B cell (primary cell): ENCODE data around the gene FLII. TPM values are rescaled to one million over a fixed set of nuclear protein-coding genes. Genes with fewer than 3 reads are reported as not detected.
A peak's percentile ranks its signal among the peaks of the same experiment; 100 is the strongest.

Experiments used
- ATAC-seq: fragments of 200-7000 bp; cut with Tn5 transposase; one replicate; pipeline ENCODE4 v1.10.0; 2021; ENCODE audit warnings: low read depth, mild to moderate bottlenecking, moderate number of reproducible peaks, moderate library complexity
- CTCF ChIA-PET: fragments of 350-600 bp; sonication (Branson Sonifier 250); formaldehyde crosslinking; loops from one replicate; lab custom pipeline; 2021; ENCODE audit warnings: antibody characterized with exemption, inconsistent platforms; lab: Charles Lee
- POLR2A ChIA-PET: fragments of 350-600 bp; sonication (Branson Sonifier 250); formaldehyde crosslinking; loops from one replicate; lab custom pipeline; 2021; ENCODE audit warnings: antibody characterized with exemption; lab: Charles Lee
- DNase-seq: peaks from one replicate; pipeline ENCODE4 v3.0.0; 2013
- H2AFZ ChIP-seq: 2 replicates; pipeline ENCODE4 v1.6.1; 2012; ENCODE audit warnings: mild to moderate bottlenecking, low read depth, low read length; ENCODE audit not compliant: insufficient read depth, poor library complexity, severe bottlenecking
- H3K27ac ChIP-seq, 2 donors: 1 replicate in 1 of 2; 2 replicates in 1 of 2; pipeline ENCODE4 v1.5.1; 2012 to 2013; ENCODE audit warnings: low read length in 2 of 2, mild to moderate bottlenecking in 2 of 2, moderate library complexity in 1 of 2
- H3K27me3 ChIP-seq, 4 experiments: fragments of 200-600 bp in 1 of 4; sonication (generic) in 1 of 4; replicated peaks in 1 of 4; 1 replicate in 2 of 4; 2 replicates in 2 of 4; pipeline versions ENCODE4 v1.6.1 to v1.7.0; 2013 to 2016; ENCODE audit warnings: low read length in 3 of 4, mild to moderate bottlenecking in 2 of 4, mixed read lengths in 1 of 4, moderate library complexity in 1 of 4; ENCODE audit not compliant: insufficient read depth in 4 of 4, control insufficient read depth in 3 of 4; ENCODE audit errors: control extremely low read depth in 1 of 4
- H3K36me3 ChIP-seq, 2 experiments: replicated peaks in 1 of 2; 1 replicate in 1 of 2; 2 replicates in 1 of 2; pipeline versions ENCODE4 v1.6.1 to v1.7.1; 2013; ENCODE audit warnings: low read length in 1 of 2; ENCODE audit not compliant: insufficient read depth in 2 of 2, control insufficient read depth in 1 of 2; ENCODE audit errors: control extremely low read depth in 1 of 2, extremely low read depth in 1 of 2
- H3K4me1 ChIP-seq, 2 donors: fragments of 200-600 bp in 1 of 2; sonication (generic) in 1 of 2; 1 replicate in 1 of 2; 2 replicates in 1 of 2; pipeline versions ENCODE4 v1.5.1 to v1.6.1; 2013 to 2017; ENCODE audit warnings: low read length in 2 of 2; ENCODE audit not compliant: control insufficient read depth in 2 of 2, insufficient read depth in 2 of 2
- H3K4me2 ChIP-seq: replicated peaks from 2 replicates; pipeline ENCODE3; 2012; ENCODE audit warnings: mild to moderate bottlenecking, low read depth, low read length; ENCODE audit not compliant: poor library complexity, severe bottlenecking
- H3K4me3 ChIP-seq, 5 experiments: fragments of 200-600 bp in 1 of 5; sonication (generic) in 1 of 5; 1 replicate in 3 of 5; 2 replicates in 2 of 5; pipeline versions ENCODE4 v1.5.1 to v1.7.0; 2011 to 2016; ENCODE audit warnings: low read length in 4 of 5, mild to moderate bottlenecking in 4 of 5, low read depth in 2 of 5, control low read depth in 1 of 5, moderate library complexity in 1 of 5; ENCODE audit not compliant: insufficient read depth in 1 of 5; ENCODE audit errors: control extremely low read depth in 1 of 5, extremely low read depth in 1 of 5
- H3K79me2 ChIP-seq: fragments of 200-600 bp; sonication (generic); one replicate; pipeline ENCODE4 v1.6.0; 2016; ENCODE audit warnings: low read length; ENCODE audit not compliant: control insufficient read depth, insufficient read depth
- H3K9ac ChIP-seq: fragments of 200-600 bp; sonication (generic); 2 replicates; pipeline ENCODE4 v1.6.1; 2017; ENCODE audit warnings: mild to moderate bottlenecking, low read length, moderate library complexity
- H3K9me3 ChIP-seq, 3 donors: one replicate each; pipeline versions ENCODE4 v1.6.1 to v1.7.1; 2013; ENCODE audit warnings: low read length in 2 of 3; ENCODE audit not compliant: control insufficient read depth in 2 of 3, insufficient read depth in 1 of 3; ENCODE audit errors: control extremely low read depth in 1 of 3
- H4K20me1 ChIP-seq: 2 replicates; pipeline ENCODE4 v1.6.0; 2012; ENCODE audit warnings: mild to moderate bottlenecking, low read length; ENCODE audit not compliant: insufficient read depth, control insufficient read depth, poor library complexity, severe bottlenecking
- H3K27ac Mint-ChIP-seq: one replicate; pipeline ENCODE4 v1.8.0; 2021; ENCODE audit warnings: mixed read lengths
- H3K27me3 Mint-ChIP-seq: one replicate; pipeline ENCODE4 v1.8.0; 2021; ENCODE audit warnings: mixed read lengths
- H3K4me1 Mint-ChIP-seq: one replicate; pipeline ENCODE4 v1.8.0; 2021; ENCODE audit warnings: mixed read lengths
- H3K4me3 Mint-ChIP-seq: one replicate; pipeline ENCODE4 v1.8.0; 2021; ENCODE audit warnings: mixed read lengths
- H3K9me3 Mint-ChIP-seq: one replicate; pipeline ENCODE4 v1.8.0; 2022; ENCODE audit warnings: mixed read lengths; ENCODE audit not compliant: insufficient read depth
- EZH2 ChIP-seq: IDR thresholded peaks from 2 replicates; pipeline ENCODE4 v1.6.1; 2012; ENCODE audit warnings: borderline replicate concordance, low read depth, mild to moderate bottlenecking, moderate library complexity, low read length; ENCODE audit not compliant: insufficient read depth, poor library complexity, severe bottlenecking
- WGBS: methylation state at CpG from one replicate; pipeline ENCODE4 v1.1.5; 2013; ENCODE audit warnings: missing lambda C conversion rate; ENCODE audit not compliant: insufficient coverage; 5-methylcytosine and 5-hydroxymethylcytosine counted together
- intact Hi-C: fragments of 100-400 bp; cut with micrococcal nuclease; formaldehyde crosslinking; loops from one replicate; pipeline ENCODE4 v1.10.0; 2022
- polyA plus RNA-seq: library from polyadenylated mRNA; depleted of rRNA; stranded (reverse); fragments of >200 nt; gene quantifications from 2 replicates; pipeline ENCODE4 v1.2.3, GENCODE V29; 2012
- total RNA-seq, 2 donors: library from RNA; stranded (reverse); fragments of 120-200 nt in 1 of 2; gene quantifications; 1 replicate in 1 of 2; 2 replicates in 1 of 2; pipeline versions ENCODE4 v1.2.3 to v1.2.4, GENCODE V29; 2013 to 2022
- TF ChIP-seq, protein P1 (sequence below): fragments of 200-600 bp; IDR thresholded peaks from one replicate; pipeline ENCODE4 v1.8.0; 2022; ENCODE audit warnings: antibody characterized with exemption, mild to moderate bottlenecking

The FLII gene
- total and polyA plus RNA-seq, 2 donors (not counting 1 experiment from before 2014, with no cell fraction given) = 357 to 531 TPM

- TF ChIP-seq, protein P1, sequence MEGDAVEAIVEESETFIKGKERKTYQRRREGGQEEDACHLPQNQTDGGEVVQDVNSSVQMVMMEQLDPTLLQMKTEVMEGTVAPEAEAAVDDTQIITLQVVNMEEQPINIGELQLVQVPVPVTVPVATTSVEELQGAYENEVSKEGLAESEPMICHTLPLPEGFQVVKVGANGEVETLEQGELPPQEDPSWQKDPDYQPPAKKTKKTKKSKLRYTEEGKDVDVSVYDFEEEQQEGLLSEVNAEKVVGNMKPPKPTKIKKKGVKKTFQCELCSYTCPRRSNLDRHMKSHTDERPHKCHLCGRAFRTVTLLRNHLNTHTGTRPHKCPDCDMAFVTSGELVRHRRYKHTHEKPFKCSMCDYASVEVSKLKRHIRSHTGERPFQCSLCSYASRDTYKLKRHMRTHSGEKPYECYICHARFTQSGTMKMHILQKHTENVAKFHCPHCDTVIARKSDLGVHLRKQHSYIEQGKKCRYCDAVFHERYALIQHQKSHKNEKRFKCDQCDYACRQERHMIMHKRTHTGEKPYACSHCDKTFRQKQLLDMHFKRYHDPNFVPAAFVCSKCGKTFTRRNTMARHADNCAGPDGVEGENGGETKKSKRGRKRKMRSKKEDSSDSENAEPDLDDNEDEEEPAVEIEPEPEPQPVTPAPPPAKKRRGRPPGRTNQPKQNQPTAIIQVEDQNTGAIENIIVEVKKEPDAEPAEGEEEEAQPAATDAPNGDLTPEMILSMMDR = no peak
- TF ChIP-seq EZH2 = no peak
- H3K4me1 Mint-ChIP-seq = peaks cover 3% of the 10 kb centered on the region
- no peak overlapping the region for H3K4me3 Mint-ChIP-seq
- ChIA-PET POLR2A (no interaction called here), CTCF (interaction anchor here (1.0 to 1.3 kb wide), 2 partner anchors 36 to 110 kb away, joined by 3 read pairs; partner anchors contain the start of gene ALKBH5)
- H2AFZ ChIP-seq = no peak overlapping the region
- H3K9me3 ChIP-seq = no peaks in the 10 kb centered on the region
- 64% methylated on average over 2 of the region's 4 CpGs for WGBS
- no peak overlapping the region for H3K4me2 ChIP-seq
- H3K27me3 ChIP-seq = no peaks in the 10 kb centered on the region
- no peaks in the 10 kb centered on the region for H3K9me3 Mint-ChIP-seq
- no peak overlapping the region for H3K27ac Mint-ChIP-seq
- no peak for ATAC-seq
- H3K9ac ChIP-seq = no peak overlapping the region
- no peak overlapping the region for H3K27ac ChIP-seq
- no peaks in the 10 kb centered on the region for H3K4me1 ChIP-seq
- no peaks in the 10 kb centered on the region for H3K27me3 Mint-ChIP-seq
- H4K20me1 ChIP-seq = no peaks in the 10 kb centered on the region
- no peaks in the 10 kb centered on the region for H3K36me3 ChIP-seq
- DNase-seq = no peak
- H3K79me2 ChIP-seq = no peaks in the 10 kb centered on the region
- intact Hi-C loops = no loop called here
- H3K4me3 ChIP-seq = no peak overlapping the region
Observed at GRCh38 chr17:18218756-18219415, 39.7 kb downstream of the FLII start.

DNA sequence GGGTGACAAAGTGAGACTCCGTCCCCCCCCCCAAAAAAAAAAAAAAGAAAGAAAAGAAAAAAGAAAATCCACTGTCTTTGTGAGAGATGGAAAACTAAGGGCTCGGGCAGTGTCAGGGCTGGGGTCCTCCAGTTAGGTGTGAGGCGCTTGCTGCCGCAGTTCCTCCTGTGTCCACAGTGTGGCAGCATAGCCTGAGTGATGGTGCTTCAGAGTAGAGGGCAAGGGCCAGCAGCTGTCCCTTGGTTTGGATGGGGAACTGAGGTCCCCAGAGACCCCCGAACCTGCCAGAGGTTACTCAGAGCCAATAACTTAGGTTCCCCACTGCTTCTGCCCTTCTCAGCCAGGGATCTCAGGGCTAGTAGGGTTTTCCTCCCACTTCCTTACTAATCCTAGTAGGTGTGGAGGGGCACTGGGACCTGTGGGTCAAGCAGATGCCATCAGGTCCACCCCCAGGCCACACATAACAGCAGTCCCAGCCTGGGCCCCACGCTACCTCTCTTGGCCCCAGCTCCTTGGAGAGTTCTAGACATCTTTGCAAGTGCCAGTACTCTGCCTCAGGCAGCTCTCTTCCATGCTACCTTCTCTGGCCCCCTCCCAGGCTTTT lies 41.0 kb downstream of the FLII start:
- Histone ChIP-seq H3K4me3 (no peak overlapping the region), H3K4me1 (no peaks in the 10 kb centered on the region), H3K9ac (no peak overlapping the region), H3K36me3 (no peaks in the 10 kb centered on the region), H3K79me2 (no peaks in the 10 kb centered on the region), H3K9me3 (no peaks in the 10 kb centered on the region), H4K20me1 (no peaks in the 10 kb centered on the region), H3K4me2 (no peak overlapping the region), H2AFZ (no peak overlapping the region), H3K27ac (no peak overlapping the region), H3K27me3 (no peaks in the 10 kb centered on the region)
- Mint-ChIP-seq H3K27ac (no peak overlapping the region), H3K4me3 (no peak overlapping the region), H3K9me3 (no peaks in the 10 kb centered on the region), H3K27me3 (no peaks in the 10 kb centered on the region), H3K4me1 (peaks cover 3% of the 10 kb centered on the region)
- DNase-seq = peak; percentile 77
- ATAC-seq = peak; percentile 94
- TF ChIP-seq, protein P1 = peak; percentile 89
- TF ChIP-seq EZH2 = no peak
- WGBS = 16% methylated on average over 4 of the region's 6 CpGs
- intact Hi-C loops = loop anchor here (1.0 to 2.0 kb wide), 2 partner anchors 41 to 76 kb away; partner anchors contain the start of gene FLII
- CTCF ChIA-PET = interaction anchor here (0.7 to 2.6 kb wide), 9 partner anchors 9 to 586 kb away, joined by 3 to 8 read pairs (median 4); partner anchors contain the start of gene ALKBH5
- POLR2A ChIA-PET = no interaction called here
